H1 (cell line): Measurements from ENCODE around the gene MAP4. TPM values are rescaled to one million over a fixed set of nuclear protein-coding genes. Genes with fewer than 3 reads are reported as not detected.

Source experiments
- CTCF ChIA-PET: fragments of 300-600 bp; sonication (Branson Sonifier 250); formaldehyde crosslinking; loops from one replicate; lab custom pipeline; 2021; ENCODE audit not compliant: partially characterized antibody; lab: Charles Lee
- POLR2A ChIA-PET: fragments of 300-600 bp; sonication (Branson Sonifier 250); formaldehyde crosslinking; loops from one replicate; lab custom pipeline; 2021; ENCODE audit warnings: inconsistent platforms; ENCODE audit not compliant: partially characterized antibody; lab: Charles Lee
- DNase-seq, 2 experiments: peaks; one replicate each; pipeline versions ENCODE4 v3.0.0 to v3.0.0-alpha.2; 2010 to 2022; ENCODE audit warnings: low spot score in 2 of 2, low read depth in 1 of 2, mixed read lengths in 1 of 2
- FAIRE-seq: peaks from 2 replicates; lab custom pipeline; 2011; peaks lifted over from hg19 to GRCh38; lab: Jason Lieb, UNC
- H2AFZ ChIP-seq: 2 replicates; pipeline ENCODE4 v1.8.1; 2012; ENCODE audit warnings: low read length, inconsistent platforms
- H2AK5ac ChIP-seq: 2 replicates; pipeline ENCODE4 v1.6.1; 2013; ENCODE audit warnings: low read depth, low read length
- H2BK120ac ChIP-seq: replicated peaks from 2 replicates; pipeline ENCODE3; 2013; ENCODE audit warnings: low read depth, low read length, inconsistent platforms
- H2BK12ac ChIP-seq: 2 replicates; pipeline ENCODE4 v1.6.1; 2013; ENCODE audit warnings: low read depth, low read length
- H2BK15ac ChIP-seq: 2 replicates; pipeline ENCODE4 v1.6.1; 2013; ENCODE audit warnings: low read length
- H2BK20ac ChIP-seq: 2 replicates; pipeline ENCODE4 v1.6.1; 2013; ENCODE audit warnings: low read length
- H2BK5ac ChIP-seq: 2 replicates; pipeline ENCODE4 v1.6.1; 2013; ENCODE audit warnings: low read depth, low read length
- H3K14ac ChIP-seq: 2 replicates; pipeline ENCODE4 v1.6.1; 2013; ENCODE audit warnings: inconsistent platforms; ENCODE audit not compliant: insufficient read length
- H3K18ac ChIP-seq: 2 replicates; pipeline ENCODE4 v1.6.1; 2013; ENCODE audit warnings: low read length; ENCODE audit errors: extremely low read depth
- H3K23ac ChIP-seq: 2 replicates; pipeline ENCODE4 v1.6.1; 2013; ENCODE audit warnings: inconsistent platforms; ENCODE audit not compliant: insufficient read length
- H3K23me2 ChIP-seq: 2 replicates; pipeline ENCODE4 v1.6.1; 2013; ENCODE audit warnings: low read depth, low read length
- H3K27ac ChIP-seq: 2 replicates; pipeline ENCODE4 v1.6.1; 2011; ENCODE audit warnings: low read depth, low read length, inconsistent platforms
- H3K27me3 ChIP-seq, 4 experiments: replicated peaks in 1 of 4; 1 replicate in 1 of 4; 2 replicates in 3 of 4; pipeline versions ENCODE4 v1.6.1 to v1.8.1; 2011 to 2013; ENCODE audit warnings: low read length in 3 of 4, mild to moderate bottlenecking in 3 of 4, inconsistent platforms in 2 of 4, mixed read lengths in 2 of 4, moderate library complexity in 1 of 4; ENCODE audit not compliant: control insufficient read depth in 3 of 4, insufficient read depth in 3 of 4; ENCODE audit errors: extremely low read depth in 1 of 4
- H3K36me3 ChIP-seq, 4 experiments: 2 replicates each; pipeline versions ENCODE4 v1.6.1 to v1.8.1; 2011 to 2013; ENCODE audit warnings: mild to moderate bottlenecking in 4 of 4, low read length in 3 of 4, moderate library complexity in 2 of 4, control low read depth in 1 of 4, inconsistent platforms in 1 of 4; ENCODE audit not compliant: insufficient read depth in 4 of 4, control insufficient read depth in 2 of 4
- H3K4ac ChIP-seq: replicated peaks from 2 replicates; pipeline ENCODE3; 2013; ENCODE audit warnings: low read length, low read depth, mixed read lengths, inconsistent platforms; ENCODE audit not compliant: insufficient read length
- H3K4me1 ChIP-seq, 4 experiments: replicated peaks in 1 of 4; 1 replicate in 1 of 4; 2 replicates in 3 of 4; pipeline versions ENCODE4 v1.6.1 to v1.8.1; 2011 to 2013; ENCODE audit warnings: low read length in 3 of 4, inconsistent platforms in 2 of 4, mixed read lengths in 1 of 4; ENCODE audit not compliant: insufficient read depth in 4 of 4, control insufficient read depth in 3 of 4
- H3K4me2 ChIP-seq, 2 experiments: 2 replicates each; pipeline versions ENCODE4 v1.6.1 to v1.8.1; 2011 to 2013; ENCODE audit warnings: low read depth in 2 of 2, low read length in 2 of 2, control low read depth in 1 of 2, inconsistent platforms in 1 of 2, mild to moderate bottlenecking in 1 of 2; ENCODE audit not compliant: insufficient read depth in 1 of 2
- H3K4me3 ChIP-seq, 4 experiments: fragments of 200-600, 300-600 bp in 1 of 4; sonication (generic), shearing (Covaris generic), sonication (Bioruptor Twin) in 1 of 4; 2 replicates each; pipeline versions ENCODE4 v1.5.1 to v1.8.1; 2011 to 2016; ENCODE audit warnings: low read length in 4 of 4, low read depth in 3 of 4, control low read depth in 2 of 4, inconsistent platforms in 2 of 4, mild to moderate bottlenecking in 2 of 4, mixed read lengths in 1 of 4, moderate library complexity in 1 of 4; ENCODE audit not compliant: insufficient read depth in 2 of 4; ENCODE audit errors: extremely low read depth in 1 of 4
- H3K56ac ChIP-seq: replicated peaks from 2 replicates; pipeline ENCODE3; 2013; ENCODE audit warnings: low read depth, mild to moderate bottlenecking, mixed read lengths, low read length, inconsistent platforms; ENCODE audit not compliant: insufficient read length
- H3K79me1 ChIP-seq: 2 replicates; pipeline ENCODE4 v1.6.1; 2013; ENCODE audit warnings: low read depth, low read length, control low read depth
- H3K79me2 ChIP-seq, 2 experiments: 2 replicates each; pipeline versions ENCODE4 v1.6.1 to v1.8.1; 2012 to 2013; ENCODE audit warnings: low read length in 2 of 2, mild to moderate bottlenecking in 2 of 2, inconsistent platforms in 1 of 2; ENCODE audit not compliant: insufficient read depth in 2 of 2, control insufficient read depth in 1 of 2
- H3K9ac ChIP-seq, 4 experiments: replicated peaks in 1 of 4; 1 replicate in 1 of 4; 2 replicates in 3 of 4; pipeline versions ENCODE4 v1.6.1 to v1.8.1; 2011 to 2013; ENCODE audit warnings: low read depth in 3 of 4, low read length in 3 of 4, control low read depth in 2 of 4, mild to moderate bottlenecking in 2 of 4, moderate library complexity in 2 of 4, inconsistent platforms in 1 of 4; ENCODE audit errors: extremely low read depth in 1 of 4
- H3K9me3 ChIP-seq, 2 experiments: 2 replicates each; pipeline versions ENCODE4 v1.6.1 to v1.8.1; 2012 to 2013; ENCODE audit warnings: mild to moderate bottlenecking in 2 of 2, moderate library complexity in 2 of 2, control low read depth in 1 of 2, inconsistent platforms in 1 of 2, low read depth in 1 of 2, low read length in 1 of 2, mixed read lengths in 1 of 2; ENCODE audit not compliant: insufficient read depth in 2 of 2
- H4K20me1 ChIP-seq, 2 experiments: replicated peaks in 1 of 2; 2 replicates each; pipeline versions ENCODE3 to v1.8.1; 2011 to 2013; ENCODE audit warnings: inconsistent platforms in 2 of 2, low read length in 2 of 2, mild to moderate bottlenecking in 1 of 2; ENCODE audit not compliant: insufficient read depth in 2 of 2, control insufficient read depth in 1 of 2
- H4K5ac ChIP-seq: 2 replicates; pipeline ENCODE4 v1.6.1; 2013; ENCODE audit warnings: low read length, low read depth, mixed read lengths, inconsistent platforms; ENCODE audit not compliant: insufficient read length
- H4K8ac ChIP-seq: 2 replicates; pipeline ENCODE4 v1.8.0; 2013; ENCODE audit warnings: mild to moderate bottlenecking, moderate library complexity, low read length, inconsistent platforms; ENCODE audit not compliant: insufficient read depth; ENCODE audit errors: extremely low read depth
- H4K91ac ChIP-seq: replicated peaks from 2 replicates; pipeline ENCODE3; 2013; ENCODE audit warnings: low read length, mixed read lengths, inconsistent platforms; ENCODE audit not compliant: insufficient read length
- ATF3 ChIP-seq: IDR thresholded peaks from 2 replicates; pipeline ENCODE4 v1.6.1; 2011; ENCODE audit warnings: low read depth, mild to moderate bottlenecking, low read length; ENCODE audit not compliant: insufficient read depth
- BACH1 ChIP-seq: IDR thresholded peaks from 2 replicates; pipeline ENCODE4 v1.6.1; 2012; ENCODE audit warnings: low read length, improper control_type of control experiment
- BCL11A ChIP-seq, 2 experiments: IDR thresholded peaks; one replicate each; pipeline ENCODE4 v1.6.1; 2011; ENCODE audit warnings: low read depth in 2 of 2, low read length in 2 of 2, mild to moderate bottlenecking in 2 of 2
- CTBP2 ChIP-seq: IDR thresholded peaks from 2 replicates; pipeline ENCODE4 v1.7.0; 2011; ENCODE audit warnings: borderline replicate concordance, mild to moderate bottlenecking, moderate library complexity, mixed read lengths, low read length; ENCODE audit not compliant: insufficient read depth, insufficient read length
- RNF2 ChIP-seq: fragments of 200-900, 300-1000 bp; sonication (generic); IDR thresholded peaks from 2 replicates; pipeline ENCODE4 v1.7.1; 2016; ENCODE audit warnings: borderline replicate concordance, low read depth, mild to moderate bottlenecking, antibody characterized with exemption, low read length; ENCODE audit not compliant: poor library complexity, severe bottlenecking; ENCODE audit errors: missing control alignments
- SP4 ChIP-seq: IDR thresholded peaks from 2 replicates; pipeline ENCODE4 v1.6.1; 2012; ENCODE audit warnings: low read length, inconsistent platforms
- TAF1 ChIP-seq: IDR thresholded peaks from 2 replicates; pipeline ENCODE4 v1.6.1; 2011; ENCODE audit warnings: mild to moderate bottlenecking, low read depth, low read length
- WGBS, 2 experiments: shearing (Covaris generic) in 1 of 2; methylation state at CpG; one replicate each; pipeline versions ENCODE4 v1.1.6 to v1.1.7; 2013 to 2015; ENCODE audit warnings: low lambda C conversion rate in 2 of 2, mixed read lengths in 2 of 2, inconsistent platforms in 1 of 2, low coverage in 1 of 2, missing lambda C conversion rate in 1 of 2; ENCODE audit not compliant: insufficient replicate concordance in 2 of 2, insufficient coverage in 1 of 2, insufficient read length in 1 of 2; ENCODE audit errors: extremely low coverage in 1 of 2, missing lambda C conversion rate in 1 of 2; 5-methylcytosine and 5-hydroxymethylcytosine counted together
- polyA plus RNA-seq, 7 experiments: library from polyadenylated mRNA; depleted of rRNA in 3 of 7; stranded (reverse) in 5 of 7; unstranded in 2 of 7; fragments of >200 nt in 5 of 7; fragments of 200-250 nt in 2 of 7; gene quantifications; 1 replicate in 5 of 7; 2 replicates in 1 of 7; 4 replicates in 1 of 7; pipeline versions ENCODE4 v1.2.1 to v1.2.3, GENCODE V29; 2011 to 2013; ENCODE audit warnings: missing spikeins in 2 of 7, mixed read lengths in 2 of 7
- total RNA-seq: library from RNA; stranded (reverse); fragmentation: NEBNext Ultra II Directional; extraction: Animal tissue kit (Norgen Biotek cat#: 25700); gene quantifications from 2 replicates; pipeline ENCODE4 v1.2.1, GENCODE V29; 2021

The MAP4 gene
- total and polyA plus RNA-seq, 2 of the 8 experiments (the other 6 are each of a cell fraction or from before 2014, with no cell fraction given) = 67.0 to 179 TPM

- H3K23ac ChIP-seq = no peak overlapping the region
- no peak overlapping the region for H3K9ac ChIP-seq
- no peak overlapping the region for H2BK5ac ChIP-seq
- no peaks in the 10 kb centered on the region for H3K36me3 ChIP-seq
- H3K27me3 ChIP-seq = no peaks in the 10 kb centered on the region
- H3K27ac ChIP-seq = no peak overlapping the region
- no peaks in the 10 kb centered on the region for H3K9me3 ChIP-seq
- H2BK120ac ChIP-seq = no peak overlapping the region
- CTCF ChIA-PET = interaction anchor here (0.6 to 1.1 kb wide), 4 partner anchors 13 to 153 kb away, joined by 3 read pairs; no protein-coding TSS in a partner anchor
- H4K5ac ChIP-seq = no peak overlapping the region
- no peak overlapping the region for H3K56ac ChIP-seq
- no peak overlapping the region for H2AFZ ChIP-seq
- H3K4me3 ChIP-seq = no peak overlapping the region
- H4K20me1 ChIP-seq = peaks cover 2 to 5% of the 10 kb centered on the region in 2 experiments
- H2BK20ac ChIP-seq = no peak overlapping the region
- no peak overlapping the region for H4K8ac ChIP-seq
- no peak overlapping the region for H3K4me2 ChIP-seq
- WGBS, 2 experiments = 90% methylated on average over 3 of the region's 3 CpGs; no CpG with 5 or more reads in 1 of the 2 experiments
- no peak overlapping the region for H4K91ac ChIP-seq
- no peak overlapping the region for H3K14ac ChIP-seq
- H3K23me2 ChIP-seq = no peaks in the 10 kb centered on the region
- H3K18ac ChIP-seq = no peak overlapping the region
- no peak overlapping the region for H3K4ac ChIP-seq
- H2BK15ac ChIP-seq = no peak overlapping the region
- FAIRE-seq (no peak), DNase-seq (no peak)
- H3K79me2 ChIP-seq = peaks cover 0 to 80% of the 10 kb centered on the region in 2 experiments; a peak in 3 of 4 replicates
- H3K4me1 ChIP-seq = peaks cover 0 to 9% (median 4%) of the 10 kb centered on the region in 4 experiments; a peak in 5 of 7 replicates
- no peak overlapping the region for H2BK12ac ChIP-seq
- no peak overlapping the region for H2AK5ac ChIP-seq
- peaks cover 9% of the 10 kb centered on the region for H3K79me1 ChIP-seq
- POLR2A ChIA-PET = interaction anchor here (0.9 to 1.5 kb wide), 4 partner anchors 11 to 182 kb away, joined by 3 to 5 read pairs (median 3); no protein-coding TSS in a partner anchor
- no peak for TF ChIP-seq ATF3
- no peak for TF ChIP-seq BACH1
- TF ChIP-seq TAF1 = no peak
- no peak for TF ChIP-seq SP4
- TF ChIP-seq RNF2 = no peak
- no peak for TF ChIP-seq BCL11A (IDR thresholded peaks at IDR 0.05; ENCODE audit: low read depth in 2 of 2, low read length in 2 of 2)
- no peak for TF ChIP-seq CTBP2
Observed at GRCh38 chr3:48018841-48019240, 2.6 kb upstream of the MAP4 start.
